ENCODE data around the gene ARHGAP20. TPM values are rescaled to one million over a fixed set of nuclear protein-coding genes. Genes with fewer than 3 reads are reported as not detected.

ARHGAP20 gene, protein sequence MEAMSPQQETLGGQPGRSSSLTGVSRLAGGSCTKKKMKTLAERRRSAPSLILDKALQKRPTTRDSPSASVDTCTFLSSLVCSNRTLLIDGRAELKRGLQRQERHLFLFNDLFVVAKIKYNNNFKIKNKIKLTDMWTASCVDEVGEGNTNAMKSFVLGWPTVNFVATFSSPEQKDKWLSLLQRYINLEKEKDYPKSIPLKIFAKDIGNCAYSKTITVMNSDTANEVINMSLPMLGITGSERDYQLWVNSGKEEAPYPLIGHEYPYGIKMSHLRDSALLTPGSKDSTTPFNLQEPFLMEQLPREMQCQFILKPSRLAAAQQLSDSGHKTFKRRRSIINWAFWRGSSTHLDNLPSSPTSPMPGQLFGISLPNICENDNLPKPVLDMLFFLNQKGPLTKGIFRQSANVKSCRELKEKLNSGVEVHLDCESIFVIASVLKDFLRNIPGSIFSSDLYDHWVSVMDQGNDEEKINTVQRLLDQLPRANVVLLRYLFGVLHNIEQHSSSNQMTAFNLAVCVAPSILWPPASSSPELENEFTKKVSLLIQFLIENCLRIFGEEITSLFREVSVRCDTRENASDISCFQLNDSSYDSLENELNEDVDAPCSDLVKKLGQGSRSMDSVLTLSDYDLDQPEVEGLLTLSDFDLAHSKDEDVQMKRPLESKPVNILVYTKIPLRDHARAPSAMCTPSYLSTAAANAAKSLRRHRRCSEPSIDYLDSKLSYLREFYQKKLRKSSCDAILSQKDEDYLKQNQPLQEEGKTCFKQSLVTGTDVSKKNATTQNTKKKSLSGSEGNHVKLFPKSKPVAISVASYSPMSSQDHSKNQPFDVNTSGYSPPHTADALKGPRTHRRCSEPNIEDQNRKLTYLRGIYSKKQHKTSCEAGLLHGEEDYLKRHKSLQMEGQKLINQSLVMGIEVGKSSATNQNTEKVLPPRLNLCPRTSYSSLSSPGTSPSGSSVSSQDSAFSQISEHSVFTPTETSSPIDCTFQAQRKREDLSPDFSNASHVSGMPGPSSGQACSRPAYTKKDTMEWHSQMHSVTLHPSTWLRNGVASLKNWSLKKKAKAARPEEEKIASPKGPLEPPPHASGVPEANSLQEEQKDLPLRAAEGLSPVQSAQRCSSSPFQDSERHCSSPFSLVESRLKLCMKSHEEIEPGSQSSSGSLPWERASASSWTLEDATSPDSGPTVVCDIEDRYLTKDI
- 10 to 100 TPM in 1 of 8 experiments, 1 to 10 TPM in 5, under 1 TPM in 2; 0.17 to 12.5 (median 1.8) TPM for total RNA-seq

GRCh38 chr11:110711776-110712658 is at the start of gene ARHGAP20:
Gene ARHGAP20 (minus strand): TSS chr11:110712437. CDS start chr11:110712231, 206 bp downstream.
- Histone ChIP-seq H3K4me1 (replicated peaks in 1 of 2) (peaks cover 0 to 13% of the 10 kb centered on the region in 2 donors), H3K27ac (peak within 1 kb of the TSS in 1 of 2 donors; percentile 0), H3K4me3 (peak within 1 kb of the TSS; percentile 45 to 54 (median 52))
- in situ Hi-C loops (cut with MboI; ENCODE audit: low pct_unique_long_range_greater_than_20kb in 2 of 9, low sequenced_read_pairs in 9 of 9, unreplicated experiment in 9 of 9) = no loop called here
- peak; percentile 84 to 92 (median 90) for ATAC-seq (replicated peaks in 6 of 8)
- 0 to 7% (median 2%) methylated on average over 2 to 9 of the region's 109 CpGs; no CpG with 5 or more reads in 6 of the 10 experiments for WGBS, 10 experiments

DNA sequence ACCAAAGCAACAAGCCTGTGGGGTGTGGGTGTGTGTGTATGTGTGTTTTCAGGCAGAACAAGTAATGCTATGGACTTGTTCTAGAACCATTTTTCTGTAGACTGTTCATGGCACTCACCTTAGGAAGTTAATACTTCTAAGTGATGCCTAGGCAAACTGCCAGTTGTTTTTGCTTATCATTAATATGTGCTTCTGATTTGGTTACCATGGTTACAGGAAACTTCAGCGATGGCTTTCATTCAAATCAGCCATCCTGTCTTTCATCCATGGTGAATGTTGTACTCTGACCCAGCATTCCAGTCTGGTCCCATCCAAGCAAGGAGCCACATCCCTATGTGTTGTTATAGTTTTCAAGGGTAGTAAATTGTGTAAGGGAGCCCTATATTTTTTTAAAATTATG is 49.8 kb upstream of the ARHGAP20 start:
- in situ Hi-C loops (cut with MboI; ENCODE audit: low pct_unique_long_range_greater_than_20kb in 2 of 9, low sequenced_read_pairs in 9 of 9, unreplicated experiment in 9 of 9) = no loop called here
- no peak for ATAC-seq (replicated peaks in 6 of 8)
- Histone ChIP-seq H3K27ac (no peak overlapping the region), H3K4me3 (no peak overlapping the region), H3K4me1 (replicated peaks in 1 of 2) (peaks cover 24 to 28% of the 10 kb centered on the region in 2 donors)
- 0 to 88% (median 63%) methylated on average over 1 of the region's 1 CpG; no CpG with 5 or more reads in 7 of the 10 experiments for WGBS, 10 experiments

- 60 to 100% (median 86%) methylated on average over 1 to 2 of the region's 2 CpGs; no CpG with 5 or more reads in 3 of the 10 experiments for WGBS, 10 experiments
- no peak for ATAC-seq (replicated peaks in 6 of 8)
- H3K27ac ChIP-seq = no peak overlapping the region
- peaks cover 24 to 28% of the 10 kb centered on the region in 2 donors for H3K4me1 ChIP-seq (replicated peaks in 1 of 2)
- H3K4me3 ChIP-seq = no peak overlapping the region
- in situ Hi-C loops (cut with MboI; ENCODE audit: low pct_unique_long_range_greater_than_20kb in 2 of 9, low sequenced_read_pairs in 9 of 9, unreplicated experiment in 9 of 9) = no loop called here
Measured at GRCh38 chr11:110761131-110761530, 48.9 kb upstream of the ARHGAP20 start.

GRCh38 chr11:110759972-110760381 is 47.7 kb upstream of the ARHGAP20 start:
- Histone ChIP-seq H3K4me1 (replicated peaks in 1 of 2) (peaks cover 24 to 28% of the 10 kb centered on the region in 2 donors), H3K4me3 (no peak overlapping the region), H3K27ac (no peak overlapping the region)
- in situ Hi-C loops (cut with MboI; ENCODE audit: low pct_unique_long_range_greater_than_20kb in 2 of 9, low sequenced_read_pairs in 9 of 9, unreplicated experiment in 9 of 9) = no loop called here
- 21 to 95% (median 80%) methylated on average over 2 to 3 of the region's 3 CpGs; no CpG with 5 or more reads in 3 of the 10 experiments for WGBS, 10 experiments
- ATAC-seq (replicated peaks in 6 of 8) = peak in 2 of 8 experiments; percentile 31 to 73

DNA sequence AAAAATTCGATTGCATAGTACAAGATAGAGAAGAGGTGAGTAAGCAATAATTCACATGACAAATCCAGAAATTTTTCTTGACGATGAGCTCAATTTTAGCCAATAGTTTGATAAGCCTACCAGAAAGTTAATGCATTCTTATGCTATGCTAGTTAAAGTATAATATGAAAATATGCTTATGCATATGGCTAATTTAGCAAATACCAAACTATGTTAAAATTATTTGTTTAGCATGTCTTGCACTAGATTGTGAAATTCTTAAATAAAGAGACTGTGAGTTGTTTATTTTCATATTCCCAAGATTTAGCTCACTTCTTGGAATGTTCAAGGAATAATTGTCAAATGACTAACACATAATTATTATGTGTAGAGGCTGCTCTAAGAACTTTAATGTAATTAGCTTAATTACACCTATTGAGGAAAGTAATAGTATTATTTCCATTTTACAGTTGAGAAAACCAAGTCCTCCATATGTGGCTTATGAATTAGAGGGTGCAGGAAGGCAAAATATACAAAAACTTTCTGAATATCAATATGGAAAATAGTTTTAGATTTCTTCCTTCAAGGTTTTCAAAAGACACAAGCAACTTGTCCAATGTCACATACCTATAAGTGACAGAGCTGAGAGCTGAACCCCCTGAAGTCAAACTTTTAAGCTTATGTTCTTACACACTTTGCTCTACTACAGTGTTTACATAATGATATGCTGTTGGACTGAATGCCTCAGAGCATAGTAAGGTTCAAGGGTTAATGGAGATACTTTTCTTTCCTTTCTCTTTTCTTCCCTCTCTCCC is 45.9 kb upstream of the ARHGAP20 start:
- WGBS, 10 experiments = 0 to 85% (median 64%) methylated on average over 1 to 2 of the region's 2 CpGs; no CpG with 5 or more reads in 1 of the 10 experiments
- no peak overlapping the region for H3K27ac ChIP-seq
- no peak overlapping the region for H3K4me3 ChIP-seq
- ATAC-seq (replicated peaks in 6 of 8) = peak in 2 of 8 experiments; percentile 50 to 52
- peaks cover 12 to 15% of the 10 kb centered on the region in 2 donors for H3K4me1 ChIP-seq (replicated peaks in 1 of 2)
- in situ Hi-C loops (cut with MboI; ENCODE audit: low pct_unique_long_range_greater_than_20kb in 2 of 9, low sequenced_read_pairs in 9 of 9, unreplicated experiment in 9 of 9) = no loop called here

DNA sequence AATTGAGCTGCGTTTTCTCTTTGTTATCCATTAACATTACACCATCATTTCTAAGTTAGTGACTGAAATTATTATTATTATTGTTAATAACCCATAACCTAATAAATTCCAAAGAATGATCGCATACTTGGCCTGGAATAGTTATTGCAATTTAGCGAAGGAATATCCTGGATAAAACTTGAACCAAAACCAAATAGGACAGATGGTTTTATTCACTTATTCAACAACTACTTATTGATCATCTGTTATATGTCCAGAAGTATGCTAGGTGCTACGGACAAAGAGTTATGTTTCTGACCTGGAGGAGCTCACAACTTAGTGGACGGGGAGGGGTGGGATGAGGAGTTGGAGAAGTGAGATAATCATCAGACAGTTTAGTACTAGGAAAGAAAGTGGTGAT is 44.8 kb upstream of the ARHGAP20 start:
- ATAC-seq (replicated peaks in 6 of 8) = no peak
- in situ Hi-C loops (cut with MboI; ENCODE audit: low pct_unique_long_range_greater_than_20kb in 2 of 9, low sequenced_read_pairs in 9 of 9, unreplicated experiment in 9 of 9) = no loop called here
- H3K4me3 ChIP-seq = no peak overlapping the region
- 58 to 100% (median 79%) methylated on average over 2 to 5 of the region's 5 CpGs for WGBS, 10 experiments
- no peak overlapping the region for H3K27ac ChIP-seq
- H3K4me1 ChIP-seq (replicated peaks in 1 of 2) = peaks cover under 1 to 5% of the 10 kb centered on the region in 2 donors

DNA sequence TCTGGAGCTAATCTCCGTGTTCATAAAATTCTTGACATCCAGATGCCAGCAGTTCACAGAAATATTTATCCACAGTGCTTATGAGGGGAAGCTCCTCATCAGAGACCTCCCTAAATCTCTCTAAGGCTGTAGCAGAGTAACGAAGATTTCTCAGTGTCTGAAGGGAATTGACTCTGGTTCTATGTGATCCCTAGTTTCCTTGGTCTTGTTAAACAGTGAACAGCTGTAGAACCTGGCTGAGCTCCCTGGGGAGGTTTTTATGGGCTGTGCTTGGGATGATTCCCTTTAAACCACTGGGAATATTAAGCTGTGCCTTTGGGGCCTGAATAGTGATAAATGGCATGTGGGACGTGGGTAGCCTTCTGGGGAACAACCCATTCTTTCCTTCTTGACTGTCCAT is 43.7 kb upstream of the ARHGAP20 start:
- in situ Hi-C loops (cut with MboI; ENCODE audit: low pct_unique_long_range_greater_than_20kb in 2 of 9, low sequenced_read_pairs in 9 of 9, unreplicated experiment in 9 of 9) = no loop called here
- Histone ChIP-seq H3K27ac (no peak overlapping the region), H3K4me1 (replicated peaks in 1 of 2) (no peaks in the 10 kb centered on the region), H3K4me3 (no peak overlapping the region)
- 0 to 85% (median 60%) methylated on average over 1 to 3 of the region's 3 CpGs; no CpG with 5 or more reads in 3 of the 10 experiments for WGBS, 10 experiments
- ATAC-seq (replicated peaks in 6 of 8) = no peak

GRCh38 chr11:110752890-110753289 is 40.7 kb upstream of the ARHGAP20 start:
- H3K27ac ChIP-seq = no peak overlapping the region
- in situ Hi-C loops (cut with MboI; ENCODE audit: low pct_unique_long_range_greater_than_20kb in 2 of 9, low sequenced_read_pairs in 9 of 9, unreplicated experiment in 9 of 9) = no loop called here
- ATAC-seq (replicated peaks in 6 of 8) = no peak
- no peaks in the 10 kb centered on the region for H3K4me1 ChIP-seq (replicated peaks in 1 of 2)
- no peak overlapping the region for H3K4me3 ChIP-seq

DNA sequence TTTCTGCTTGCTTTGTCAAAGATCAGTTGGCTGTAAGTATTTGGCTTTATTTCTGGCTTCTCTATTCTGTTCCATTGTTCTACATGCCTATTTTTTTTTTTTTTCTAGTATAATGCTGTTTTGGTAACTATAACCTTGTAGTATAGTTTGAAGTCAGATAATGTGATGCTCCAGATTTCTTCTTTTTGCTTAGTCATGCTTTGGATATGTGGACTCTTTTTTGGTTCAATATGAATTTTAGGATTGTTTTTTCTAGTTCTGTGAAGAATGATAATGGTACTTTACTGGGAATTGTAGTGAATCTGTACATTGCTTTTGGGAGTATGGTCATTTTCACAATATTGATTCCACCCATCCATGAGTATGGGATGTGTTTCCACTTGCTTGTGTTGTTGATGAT is 37.9 kb upstream of the ARHGAP20 start:
- in situ Hi-C loops (cut with MboI; ENCODE audit: low pct_unique_long_range_greater_than_20kb in 2 of 9, low sequenced_read_pairs in 9 of 9, unreplicated experiment in 9 of 9) = no loop called here
- Histone ChIP-seq H3K4me3 (no peak overlapping the region), H3K27ac (no peak overlapping the region), H3K4me1 (replicated peaks in 1 of 2) (no peaks in the 10 kb centered on the region)
- ATAC-seq (replicated peaks in 6 of 8) = no peak

DNA sequence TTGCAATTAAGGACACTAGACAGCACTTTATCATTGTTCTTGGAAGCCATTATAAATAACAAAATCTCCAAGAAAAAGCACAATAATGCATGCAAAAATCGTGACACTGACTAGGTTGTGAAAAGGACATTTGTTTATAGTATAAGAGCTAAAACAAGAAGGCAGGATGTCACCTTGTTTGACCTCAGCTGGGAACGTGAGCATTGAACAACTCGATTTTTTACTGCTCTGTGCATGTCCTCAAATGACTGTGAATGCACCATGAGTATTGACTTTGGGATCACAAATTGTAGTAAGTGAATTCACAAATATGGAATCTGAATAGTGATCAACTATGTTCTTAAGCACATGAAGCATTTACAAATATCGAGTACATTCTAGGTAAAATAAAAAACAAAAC is 35.3 kb upstream of the ARHGAP20 start:
- Histone ChIP-seq H3K4me1 (replicated peaks in 1 of 2) (no peaks in the 10 kb centered on the region), H3K27ac (no peak overlapping the region), H3K4me3 (no peak overlapping the region)
- WGBS, 10 experiments = 26 to 73% (median 56%) methylated on average over 2 to 4 of the region's 4 CpGs
- in situ Hi-C loops (cut with MboI; ENCODE audit: low pct_unique_long_range_greater_than_20kb in 2 of 9, low sequenced_read_pairs in 9 of 9, unreplicated experiment in 9 of 9) = no loop called here
- no peak for ATAC-seq (replicated peaks in 6 of 8)

GRCh38 chr11:110738641-110739040 is 26.4 kb upstream of the ARHGAP20 start:
- no peak for ATAC-seq (replicated peaks in 6 of 8)
- in situ Hi-C loops (cut with MboI; ENCODE audit: low pct_unique_long_range_greater_than_20kb in 2 of 9, low sequenced_read_pairs in 9 of 9, unreplicated experiment in 9 of 9) = no loop called here
- no peak overlapping the region for H3K27ac ChIP-seq
- no peak overlapping the region for H3K4me3 ChIP-seq
- 60 to 88% (median 83%) methylated on average over 1 of the region's 1 CpG; no CpG with 5 or more reads in 4 of the 10 experiments for WGBS, 10 experiments
- no peaks in the 10 kb centered on the region for H3K4me1 ChIP-seq (replicated peaks in 1 of 2)
